IPS DF 4.7 (cell line): ENCODE data around the gene IYD.

ENCODE experiments used
- DNase-seq: peaks from one replicate; pipeline ENCODE4 v3.0.0-alpha.2; 2013; ENCODE audit warnings: low spot score; ENCODE audit errors: extremely low read depth

IYD gene

GRCh38 chr6:150394899-150395295 is 26.1 kb downstream of the IYD start:
- DNase-seq = no peak

- peak; percentile 51 for DNase-seq
Measured at GRCh38 chr6:150395388-150396009, 26.7 kb downstream of the IYD start.

GRCh38 chr6:150403458-150404246 is 34.8 kb downstream of the IYD start:
- DNase-seq = no peak

GRCh38 chr6:150406948-150407347 is 38.1 kb downstream of the IYD start:
- no peak for DNase-seq

- no peak for DNase-seq
Measured at GRCh38 chr6:150408842-150409241, 40.0 kb downstream of the IYD start.

- no peak for DNase-seq
Measured at GRCh38 chr6:150409576-150410066, 40.8 kb downstream of the IYD start.

- no peak for DNase-seq
Measured at GRCh38 chr6:150410399-150410798, 41.6 kb downstream of the IYD start.

GRCh38 chr6:150410906-150411305 is 42.1 kb downstream of the IYD start:
- DNase-seq = no peak

- DNase-seq = no peak
Measured at GRCh38 chr6:150412221-150412620, 43.4 kb downstream of the IYD start.

GRCh38 chr6:150413198-150413597 is 44.4 kb downstream of the IYD start:
- DNase-seq = no peak

- no peak for DNase-seq
Measured at GRCh38 chr6:150413781-150414281, 45.0 kb downstream of the IYD start.

- no peak for DNase-seq
Measured at GRCh38 chr6:150416128-150416527, 47.3 kb downstream of the IYD start.

GRCh38 chr6:150417250-150417649 is 48.4 kb downstream of the IYD start:
- DNase-seq = no peak

GRCh38 chr6:150417899-150418826 is 49.4 kb downstream of the IYD start:
- peak; percentile 19 for DNase-seq

GRCh38 chr6:150418827-150419594 is 50.2 kb downstream of the IYD start:
- DNase-seq = peak; percentile 11

GRCh38 chr6:150420428-150420827 is 51.6 kb downstream of the IYD start:
- DNase-seq = no peak

- DNase-seq = no peak
Measured at GRCh38 chr6:150420926-150421325, 52.1 kb downstream of the IYD start.

- DNase-seq = no peak
Measured at GRCh38 chr6:150425508-150425907, 56.7 kb downstream of the IYD start.

- DNase-seq = no peak
Measured at GRCh38 chr6:150426198-150426597, 57.4 kb downstream of the IYD start.

GRCh38 chr6:150427037-150427602 is 58.3 kb downstream of the IYD start:
- no peak for DNase-seq
